AML-193 (cell line): Measurements from ENCODE around the gene BNC1.
"Not testable (repeated sequence)": the region's sequence is repeated elsewhere in the genome, so short reads cannot be mapped to it uniquely, and the experiment has no call there.

Experiments
- DNase-seq, 2 experiments: peaks; one replicate each; lab custom pipeline; 2025; lab: John Stamatoyannopoulos, UW

Gene BNC1

GRCh38 chr15:83248151-83249029 lies 36.1 kb downstream of the BNC1 start:
- peak; percentile 24 to 26 for DNase-seq

- DNase-seq, result no peak
Measured at GRCh38 chr15:83243634-83244033, 40.8 kb downstream of the BNC1 start.

GRCh38 chr15:83230242-83230641 lies 54.2 kb downstream of the BNC1 start:
- DNase-seq, result no peak

GRCh38 chr15:83225449-83225848 lies 59.0 kb downstream of the BNC1 start:
- DNase-seq, result no peak

- DNase-seq, result not testable (repeated sequence)
Measured at GRCh38 chr15:83221781-83222180, 62.7 kb downstream of the BNC1 start.

- no peak for DNase-seq
Measured at GRCh38 chr15:83219026-83219425, 65.4 kb downstream of the BNC1 start.

- DNase-seq, result no peak
Measured at GRCh38 chr15:83215306-83215705, 69.2 kb downstream of the BNC1 start.

- DNase-seq, result no peak
Measured at GRCh38 chr15:83210619-83211018, 73.8 kb downstream of the BNC1 start.

- DNase-seq, result no peak
Measured at GRCh38 chr15:83209333-83209732, 75.1 kb downstream of the BNC1 start.

GRCh38 chr15:83208367-83208661 lies 76.2 kb downstream of the BNC1 start:
- no peak for DNase-seq

GRCh38 chr15:83207660-83208366 lies 76.7 kb downstream of the BNC1 start, which contains the start of gene HDGFL3:
Gene HDGFL3, minus strand, starts transcription at chr15:83207823. Its CDS starts 409 bp downstream, at chr15:83207414.
- DNase-seq, result peak in 1 of 2 experiments; percentile 17

- no peak for DNase-seq
Measured at GRCh38 chr15:83207009-83207659, 77.3 kb downstream of the BNC1 start.

- DNase-seq, result no peak
Measured at GRCh38 chr15:83206526-83207008, 77.9 kb downstream of the BNC1 start.
